ENCODE data around the gene SCUBE3. TPM values are rescaled to one million over a fixed set of nuclear protein-coding genes. Genes with fewer than 3 reads are reported as not detected.
A peak's percentile ranks its signal among the peaks of the same experiment; 100 is the strongest.

Gene SCUBE3
- total and polyA plus RNA-seq, 2 of the 4 experiments (the other 2 are of a cell fraction) = 19.9 to 45.5 TPM

DNA sequence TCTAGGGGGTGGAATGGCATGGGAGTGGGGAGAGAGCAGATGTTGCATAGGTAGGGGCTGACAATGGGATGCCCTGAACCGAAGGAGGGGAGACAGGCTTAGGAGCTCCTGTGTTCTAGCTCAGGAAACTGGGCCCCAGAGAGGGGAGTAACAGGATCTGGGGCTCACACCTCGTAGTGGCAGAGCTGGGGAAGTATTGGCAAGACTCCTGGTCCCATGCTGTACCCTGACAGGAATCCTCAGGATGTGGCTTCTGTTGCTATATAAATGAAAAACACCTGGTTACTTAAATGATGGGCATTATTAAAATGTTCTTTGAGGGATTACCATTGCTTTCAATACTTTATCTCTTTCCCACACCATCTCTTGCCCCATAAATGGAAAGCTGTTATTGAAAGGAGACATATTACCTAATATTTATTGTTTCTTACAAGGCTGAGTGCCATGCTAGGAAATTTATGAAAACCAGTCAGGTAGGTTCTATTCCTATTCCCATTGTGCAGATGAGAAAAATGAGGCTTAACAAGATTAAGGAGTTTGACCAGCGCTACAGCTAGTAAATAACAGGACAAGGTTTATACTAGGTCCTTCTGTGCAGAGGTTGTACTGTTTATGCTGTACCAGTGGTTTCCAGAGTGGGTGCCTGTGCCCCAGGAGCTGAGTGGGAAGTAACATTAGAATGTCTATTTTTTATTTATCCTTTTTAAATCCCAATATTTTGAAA lies 37.3 kb upstream of the SCUBE3 start:
- H3K9me3 ChIP-seq (ENCODE audit: control insufficient read depth, insufficient read depth, low read length) = no peaks in the 10 kb centered on the region
- no peak overlapping the region for H4K5ac ChIP-seq (ENCODE audit: low read depth, low read length)
- DNase-seq (no peak), ATAC-seq (ENCODE audit: low read depth) (no peak)
- no peak overlapping the region for H3K23ac ChIP-seq (ENCODE audit: low read depth, low read length)
- peaks cover 29% of the 10 kb centered on the region for H3K9me1 ChIP-seq (ENCODE audit: insufficient read depth, low read length)
- H4K20me1 ChIP-seq (ENCODE audit: insufficient read depth, low read length) = no peaks in the 10 kb centered on the region
- H3K79me1 ChIP-seq (ENCODE audit: low read depth in 1 of 2, low read length in 2 of 2) = 0 out of 4 replicates have a peak, but pooled peaks cover 0 to 2% of the 10 kb centered on the region in 2 experiments
- H3K36me3 ChIP-seq (ENCODE audit: control insufficient read depth, insufficient read depth, low read length) = no peaks in the 10 kb centered on the region
- H3K4me2 ChIP-seq (ENCODE audit: low read depth, low read length) = no peak overlapping the region
- in situ Hi-C loops (cut with MboI; ENCODE audit: low sequenced_read_pairs) = no loop called here
- peaks cover 27% of the 10 kb centered on the region for H3K4me1 ChIP-seq (ENCODE audit: control insufficient read depth, insufficient read depth, low read length)
- no TSS peak for BruUV-seq (replicated peaks)
- no peak overlapping the region; the same call in 1 of the 2 replicates for H3K14ac ChIP-seq (replicated peaks; ENCODE audit: low read depth, low read length)
- H2AFZ ChIP-seq (replicated peaks; ENCODE audit: low read length, poor library complexity) = peak overlapping the region; percentile 27
- H3K27ac ChIP-seq (ENCODE audit: insufficient read depth, low read length) = no peak overlapping the region
- no peak overlapping the region; the same call in none of the 2 replicates for H3K4ac ChIP-seq (ENCODE audit: low read depth, low read length)
- H2BK5ac ChIP-seq (ENCODE audit: low read depth, low read length, poor library complexity, severe bottlenecking) = no peak overlapping the region
- no peak overlapping the region for H3K9ac ChIP-seq (ENCODE audit: low read depth, low read length)
- peak overlapping the region; percentile 15; the same call in 1 of the 2 replicates for H2AK5ac ChIP-seq (ENCODE audit: low read depth, low read length)
- TF ChIP-seq RAD21 (IDR thresholded peaks at IDR 0.05; ENCODE audit: low read length) (no peak), CTCF (conservative IDR thresholded peaks at IDR 0.05; ENCODE audit: low read depth, low read length) (no peak), MXI1 (IDR thresholded peaks at IDR 0.05; ENCODE audit: borderline replicate concordance, low read depth, low read length) (no peak), CEBPB (IDR thresholded peaks at IDR 0.05; ENCODE audit: low read depth, low read length) (no peak)
- H2AK9ac ChIP-seq (replicated peaks; ENCODE audit: low read depth, low read length, poor library complexity) = no peak overlapping the region
- CTCF ChIA-PET = no interaction called here
- no peaks in the 10 kb centered on the region for H3K27me3 ChIP-seq (ENCODE audit: control insufficient read depth, insufficient read depth, low read length)
- H3K18ac ChIP-seq (ENCODE audit: low read depth, low read length) = no peak overlapping the region
- peak overlapping the region; percentile 9 to 58; a peak in 1 of 4 replicates for H4K8ac ChIP-seq (ENCODE audit: low read depth in 2 of 2, low read length in 2 of 2)
- no peak overlapping the region; the same call in 1 of the 2 replicates for H4K91ac ChIP-seq (ENCODE audit: insufficient read depth, low read depth, low read length)
- H3K56ac ChIP-seq (ENCODE audit: extremely low read depth, insufficient read depth, low read length) = no peak overlapping the region
- WGBS, 2 experiments (ENCODE audit: extremely low coverage in 2 of 2, insufficient read length in 1 of 2) = no CpG with 5 or more reads among the region's 3 CpGs
- H2BK120ac ChIP-seq (ENCODE audit: low read depth, low read length) = peak overlapping the region; percentile 49; the same call in 1 of the 2 replicates
- no peak overlapping the region for H2BK15ac ChIP-seq (ENCODE audit: low read depth, low read length)
- POLR2A ChIA-PET (ENCODE audit: unreplicated experiment) = no interaction called here
- dilution Hi-C loops (cut with HindIII; ENCODE audit: low sequenced_read_pairs, unreplicated experiment) = no loop called here
- H3K4me3 ChIP-seq (ENCODE audit: insufficient read depth, low read depth, low read length) = no peak overlapping the region
- intact Hi-C loops (cut with micrococcal nuclease) = no loop called here
- H2BK20ac ChIP-seq (ENCODE audit: low read depth, low read length) = peak overlapping the region; percentile 13; the same call in 1 of the 2 replicates

All from IMR-90 (cell line).